H9 (cell line): Measurements from ENCODE around the gene ZNF503. TPM values are rescaled to one million over a fixed set of nuclear protein-coding genes. Genes with fewer than 3 reads are reported as not detected.

Experiments used
- DNase-seq: peaks from one replicate; pipeline ENCODE4 v3.0.0-alpha.2; 2017
- H2AFZ ChIP-seq: one replicate; pipeline ENCODE4 v1.6.1; 2013; ENCODE audit warnings: mild to moderate bottlenecking, low read length, control low read depth, moderate library complexity
- H2AK5ac ChIP-seq: 2 replicates; pipeline ENCODE4 v1.6.1; 2013; ENCODE audit warnings: low read length, control low read depth, mixed read lengths; ENCODE audit not compliant: insufficient read length
- H2BK120ac ChIP-seq: one replicate; pipeline ENCODE4 v1.6.1; 2013; ENCODE audit warnings: low read depth, mild to moderate bottlenecking, low read length, control low read depth, inconsistent platforms; ENCODE audit not compliant: poor library complexity, severe bottlenecking
- H2BK12ac ChIP-seq: 2 replicates; pipeline ENCODE4 v1.6.1; 2013; ENCODE audit warnings: low read length, control low read depth, mixed read lengths, low read depth; ENCODE audit not compliant: insufficient read length
- H2BK15ac ChIP-seq: 2 replicates; pipeline ENCODE4 v1.6.1; 2013; ENCODE audit warnings: low read depth, low read length, control low read depth
- H2BK20ac ChIP-seq: one replicate; pipeline ENCODE4 v1.6.1; 2013; ENCODE audit warnings: low read depth, mild to moderate bottlenecking, low read length, control low read depth, inconsistent platforms; ENCODE audit not compliant: poor library complexity, severe bottlenecking
- H2BK5ac ChIP-seq: 2 replicates; pipeline ENCODE4 v1.6.1; 2013; ENCODE audit warnings: low read length, control low read depth, mixed read lengths; ENCODE audit not compliant: insufficient read length
- H3K14ac ChIP-seq: 2 replicates; pipeline ENCODE4 v1.6.1; 2013; ENCODE audit warnings: low read length, control low read depth; ENCODE audit not compliant: insufficient read depth
- H3K18ac ChIP-seq: 2 replicates; pipeline ENCODE4 v1.6.1; 2013; ENCODE audit warnings: low read depth, mild to moderate bottlenecking, mixed read lengths, low read length, control low read depth; ENCODE audit not compliant: insufficient read length
- H3K23ac ChIP-seq: 2 replicates; pipeline ENCODE4 v1.6.1; 2013; ENCODE audit warnings: low read length, control low read depth, mixed read lengths, low read depth; ENCODE audit not compliant: insufficient read length
- H3K23me2 ChIP-seq: 2 replicates; pipeline ENCODE4 v1.6.1; 2013; ENCODE audit warnings: low read depth, mild to moderate bottlenecking, mixed read lengths, low read length, control low read depth; ENCODE audit not compliant: insufficient read length, poor library complexity, severe bottlenecking
- H3K27ac ChIP-seq: 2 replicates; pipeline ENCODE4 v1.5.1; 2013; ENCODE audit warnings: low read length, control low read depth, mixed read lengths, low read depth; ENCODE audit not compliant: insufficient read length
- H3K27me3 ChIP-seq: 2 replicates; pipeline ENCODE4 v1.6.1; 2013; ENCODE audit warnings: low read length, control low read depth, inconsistent platforms; ENCODE audit not compliant: insufficient read depth
- H3K4ac ChIP-seq: 2 replicates; pipeline ENCODE4 v1.6.1; 2013; ENCODE audit warnings: low read depth, mild to moderate bottlenecking, control low read depth, inconsistent platforms, low read length, moderate library complexity
- H3K4me1 ChIP-seq: 2 replicates; pipeline ENCODE4 v1.6.1; 2013; ENCODE audit warnings: low read length, control low read depth, inconsistent platforms; ENCODE audit not compliant: insufficient read depth
- H3K4me2 ChIP-seq: 2 replicates; pipeline ENCODE4 v1.6.1; 2013; ENCODE audit warnings: low read length, control low read depth, mixed read lengths; ENCODE audit not compliant: insufficient read length, insufficient read depth
- H3K56ac ChIP-seq: 2 replicates; pipeline ENCODE4 v1.6.1; 2013; ENCODE audit warnings: low read depth, mild to moderate bottlenecking, mixed read lengths, low read length, control low read depth; ENCODE audit not compliant: insufficient read length
- H3K79me1 ChIP-seq: 2 replicates; pipeline ENCODE4 v1.6.1; 2013; ENCODE audit warnings: low read depth, mild to moderate bottlenecking, moderate library complexity, low read length, control low read depth, inconsistent platforms; ENCODE audit not compliant: insufficient read depth, poor library complexity, severe bottlenecking
- H3K79me2 ChIP-seq: 2 replicates; pipeline ENCODE4 v1.6.1; 2013; ENCODE audit warnings: low read length, control low read depth, inconsistent platforms; ENCODE audit not compliant: insufficient read depth
- H3K9ac ChIP-seq: 2 replicates; pipeline ENCODE4 v1.6.1; 2013; ENCODE audit warnings: low read length, control low read depth, mixed read lengths; ENCODE audit not compliant: insufficient read length; ENCODE audit errors: extremely low read depth
- H3K9me3 ChIP-seq: one replicate; pipeline ENCODE4 v1.6.1; 2013; ENCODE audit warnings: low read depth, low read length, inconsistent platforms; ENCODE audit not compliant: control insufficient read depth
- H3T11ph ChIP-seq: one replicate; pipeline ENCODE4 v1.6.1; 2013; ENCODE audit warnings: mild to moderate bottlenecking, low read length, control low read depth, inconsistent platforms
- H4K20me1 ChIP-seq: one replicate; pipeline ENCODE4 v1.6.1; 2013; ENCODE audit not compliant: control insufficient read depth, insufficient read length, insufficient read depth
- H4K5ac ChIP-seq: 2 replicates; pipeline ENCODE4 v1.6.1; 2013; ENCODE audit warnings: low read depth, mild to moderate bottlenecking, mixed read lengths, low read length, control low read depth; ENCODE audit not compliant: insufficient read length
- H4K8ac ChIP-seq: replicated peaks from 2 replicates; pipeline ENCODE4 v1.6.1; 2013; ENCODE audit warnings: low read length, control low read depth, mixed read lengths, low read depth; ENCODE audit not compliant: insufficient read length
- H4K91ac ChIP-seq: 2 replicates; pipeline ENCODE4 v1.6.1; 2013; ENCODE audit warnings: low read depth, mild to moderate bottlenecking, moderate library complexity, mixed read lengths, low read length, control low read depth; ENCODE audit not compliant: insufficient read length
- H3K27ac Mint-ChIP-seq, 3 experiments: 2 replicates in 2 of 3; 3 replicates in 1 of 3; pipeline ENCODE4 v1.8.0; 2020 to 2021; ENCODE audit warnings: mixed read lengths in 3 of 3, mild to moderate bottlenecking in 1 of 3, moderate library complexity in 1 of 3
- H3K27me3 Mint-ChIP-seq: 2 replicates; pipeline ENCODE4 v1.8.0; 2021; ENCODE audit warnings: low read depth, mild to moderate bottlenecking, moderate library complexity, mixed read lengths
- H3K36me3 Mint-ChIP-seq, 3 experiments: 2 replicates in 2 of 3; 3 replicates in 1 of 3; pipeline ENCODE4 v1.8.0; 2020 to 2021; ENCODE audit warnings: low read depth in 3 of 3, mixed read lengths in 3 of 3; ENCODE audit not compliant: insufficient read depth in 1 of 3
- H3K4me1 Mint-ChIP-seq, 2 experiments: 2 replicates each; pipeline ENCODE4 v1.8.0; 2020; ENCODE audit warnings: mixed read lengths in 2 of 2
- H3K4me3 Mint-ChIP-seq, 2 experiments: 2 replicates in 1 of 2; 3 replicates in 1 of 2; pipeline ENCODE4 v1.8.0; 2020 to 2021; ENCODE audit warnings: mild to moderate bottlenecking in 2 of 2, mixed read lengths in 2 of 2, moderate library complexity in 1 of 2
- H3K9me3 Mint-ChIP-seq, 2 experiments: 2 replicates in 1 of 2; 3 replicates in 1 of 2; pipeline ENCODE4 v1.8.0; 2020; ENCODE audit warnings: mild to moderate bottlenecking in 2 of 2, mixed read lengths in 2 of 2, moderate library complexity in 1 of 2
- WGBS: extraction: QIAGEN DNeasy Blood & Tissue Kit; methylation state at CpG from one replicate; pipeline ENCODE4 v1.1.7; 2013; ENCODE audit warnings: missing lambda C conversion rate, low lambda C conversion rate, mixed read lengths; ENCODE audit not compliant: insufficient read length; ENCODE audit errors: extremely low coverage; 5-methylcytosine and 5-hydroxymethylcytosine counted together
- long read RNA-seq: library from polyadenylated mRNA; unstranded; transcript quantifications from one replicate; pipeline ENCODE4 v2.0.0, GENCODE V29; 2020
- total RNA-seq: library from RNA; stranded (reverse); gene quantifications from 2 replicates; pipeline ENCODE4 v1.2.1, GENCODE V29; 2021
- TF ChIP-seq, protein P1 (sequence below): fragments of 200-600 bp; sonication (generic); conservative IDR thresholded peaks from 3 replicates; pipeline ENCODE4 v1.8.0; 2021; ENCODE audit warnings: antibody characterized with exemption, mild to moderate bottlenecking

ZNF503 gene
- total RNA-seq: 0.09 and 0.13 TPM in 2 replicates
- long read RNA-seq: 0 reads

- peak within 1 kb of the TSS; percentile 63 to 87 for H3K4me3 Mint-ChIP-seq
- no peak within 1 kb of the TSS for H3K9ac ChIP-seq
- H3K79me1 ChIP-seq: no peaks in the 10 kb centered on the region
- no peak within 1 kb of the TSS for H2BK15ac ChIP-seq
- H3K27ac ChIP-seq: no peak within 1 kb of the TSS
- H2BK20ac ChIP-seq: no peak within 1 kb of the TSS
- H4K8ac ChIP-seq: no peak within 1 kb of the TSS
- TF ChIP-seq, protein P1, sequence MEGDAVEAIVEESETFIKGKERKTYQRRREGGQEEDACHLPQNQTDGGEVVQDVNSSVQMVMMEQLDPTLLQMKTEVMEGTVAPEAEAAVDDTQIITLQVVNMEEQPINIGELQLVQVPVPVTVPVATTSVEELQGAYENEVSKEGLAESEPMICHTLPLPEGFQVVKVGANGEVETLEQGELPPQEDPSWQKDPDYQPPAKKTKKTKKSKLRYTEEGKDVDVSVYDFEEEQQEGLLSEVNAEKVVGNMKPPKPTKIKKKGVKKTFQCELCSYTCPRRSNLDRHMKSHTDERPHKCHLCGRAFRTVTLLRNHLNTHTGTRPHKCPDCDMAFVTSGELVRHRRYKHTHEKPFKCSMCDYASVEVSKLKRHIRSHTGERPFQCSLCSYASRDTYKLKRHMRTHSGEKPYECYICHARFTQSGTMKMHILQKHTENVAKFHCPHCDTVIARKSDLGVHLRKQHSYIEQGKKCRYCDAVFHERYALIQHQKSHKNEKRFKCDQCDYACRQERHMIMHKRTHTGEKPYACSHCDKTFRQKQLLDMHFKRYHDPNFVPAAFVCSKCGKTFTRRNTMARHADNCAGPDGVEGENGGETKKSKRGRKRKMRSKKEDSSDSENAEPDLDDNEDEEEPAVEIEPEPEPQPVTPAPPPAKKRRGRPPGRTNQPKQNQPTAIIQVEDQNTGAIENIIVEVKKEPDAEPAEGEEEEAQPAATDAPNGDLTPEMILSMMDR: no peak; the same call in 2 of the 3 replicates
- H3K18ac ChIP-seq: no peak within 1 kb of the TSS
- no peak within 1 kb of the TSS for H2BK5ac ChIP-seq
- H2BK120ac ChIP-seq: no peak within 1 kb of the TSS
- no peaks in the 10 kb centered on the region; a peak in 1 of 7 replicates for H3K36me3 Mint-ChIP-seq
- no peak within 1 kb of the TSS for H4K5ac ChIP-seq
- no peaks in the 10 kb centered on the region; the same call in 1 of the 2 replicates for H3K4me1 ChIP-seq
- peaks cover 73% of the 10 kb centered on the region for H3K27me3 ChIP-seq
- no peak within 1 kb of the TSS for H3T11ph ChIP-seq
- H4K20me1 ChIP-seq: no peaks in the 10 kb centered on the region
- DNase-seq: peak; percentile 95
- H3K23me2 ChIP-seq: peaks cover 40% of the 10 kb centered on the region
- H3K4me1 Mint-ChIP-seq: peaks cover 29 to 46% of the 10 kb centered on the region in 2 experiments
- no peak within 1 kb of the TSS for H3K14ac ChIP-seq
- no peak within 1 kb of the TSS for H3K4ac ChIP-seq
- H3K4me2 ChIP-seq: peak within 1 kb of the TSS; percentile 84
- no peak within 1 kb of the TSS for H2BK12ac ChIP-seq
- H2AFZ ChIP-seq: no peak within 1 kb of the TSS
- H3K27me3 Mint-ChIP-seq: peaks cover 98% of the 10 kb centered on the region
- H3K27ac Mint-ChIP-seq: peak within 1 kb of the TSS in 1 of 3 experiments; percentile 2; a peak in 1 of 7 replicates
- H4K91ac ChIP-seq: no peak within 1 kb of the TSS
- H2AK5ac ChIP-seq: no peak within 1 kb of the TSS
- no peak within 1 kb of the TSS for H3K56ac ChIP-seq
- H3K23ac ChIP-seq: no peak within 1 kb of the TSS
- no CpG with 5 or more reads among the region's 88 CpGs for WGBS
- no peaks in the 10 kb centered on the region for H3K79me2 ChIP-seq
- no peaks in the 10 kb centered on the region for H3K9me3 ChIP-seq
- peaks cover 2 to 4% of the 10 kb centered on the region in 2 experiments; a peak in 3 of 5 replicates for H3K9me3 Mint-ChIP-seq
These were observed at the start of gene ZNF503 for GRCh38 chr10:75401569-75402485. Gene ZNF503, minus strand, starts transcription at chr10:75401764. Its CDS starts 345 bp downstream, at chr10:75401419.
